Central memory CD8-positive, alpha-beta T cell (primary cell): Measurements from ENCODE around the gene PCGF1.
A peak's percentile ranks its signal among the peaks of the same experiment; 100 is the strongest.
"Not testable (repeated sequence)": the region's sequence is repeated elsewhere in the genome, so short reads cannot be mapped to it uniquely, and the experiment has no call there.

Experiments used
- ATAC-seq: fragments of 150-1000 bp; cut with Tn5 transposase; replicated peaks from 2 replicates; pipeline ENCODE4 v1.10.0; 2022; ENCODE audit warnings: mild to moderate bottlenecking, moderate FRiP score, moderate number of reproducible peaks; ENCODE audit not compliant: poor library complexity, severe bottlenecking; ENCODE audit errors: extremely low read depth
- DNase-seq, 2 donors: peaks; one replicate each; pipeline ENCODE4 v3.0.0; 2021; ENCODE audit warnings: low spot score in 2 of 2
- H3K27ac Mint-ChIP-seq: one replicate; pipeline ENCODE4 v1.8.0; 2022; ENCODE audit warnings: low read depth, mild to moderate bottlenecking, moderate library complexity, mixed read lengths
- H3K27me3 Mint-ChIP-seq: one replicate; pipeline ENCODE4 v1.8.0; 2022; ENCODE audit warnings: mixed read lengths
- H3K36me3 Mint-ChIP-seq: one replicate; pipeline ENCODE4 v1.8.0; 2022; ENCODE audit warnings: mild to moderate bottlenecking, moderate library complexity, mixed read lengths; ENCODE audit not compliant: insufficient read depth
- H3K4me1 Mint-ChIP-seq: one replicate; pipeline ENCODE4 v1.8.0; 2022; ENCODE audit warnings: mixed read lengths
- H3K4me3 Mint-ChIP-seq: one replicate; pipeline ENCODE4 v1.8.0; 2022; ENCODE audit warnings: mild to moderate bottlenecking, moderate library complexity, mixed read lengths
- H3K9me3 Mint-ChIP-seq: one replicate; pipeline ENCODE4 v1.8.0; 2022; ENCODE audit warnings: mixed read lengths

The PCGF1 gene

DNA sequence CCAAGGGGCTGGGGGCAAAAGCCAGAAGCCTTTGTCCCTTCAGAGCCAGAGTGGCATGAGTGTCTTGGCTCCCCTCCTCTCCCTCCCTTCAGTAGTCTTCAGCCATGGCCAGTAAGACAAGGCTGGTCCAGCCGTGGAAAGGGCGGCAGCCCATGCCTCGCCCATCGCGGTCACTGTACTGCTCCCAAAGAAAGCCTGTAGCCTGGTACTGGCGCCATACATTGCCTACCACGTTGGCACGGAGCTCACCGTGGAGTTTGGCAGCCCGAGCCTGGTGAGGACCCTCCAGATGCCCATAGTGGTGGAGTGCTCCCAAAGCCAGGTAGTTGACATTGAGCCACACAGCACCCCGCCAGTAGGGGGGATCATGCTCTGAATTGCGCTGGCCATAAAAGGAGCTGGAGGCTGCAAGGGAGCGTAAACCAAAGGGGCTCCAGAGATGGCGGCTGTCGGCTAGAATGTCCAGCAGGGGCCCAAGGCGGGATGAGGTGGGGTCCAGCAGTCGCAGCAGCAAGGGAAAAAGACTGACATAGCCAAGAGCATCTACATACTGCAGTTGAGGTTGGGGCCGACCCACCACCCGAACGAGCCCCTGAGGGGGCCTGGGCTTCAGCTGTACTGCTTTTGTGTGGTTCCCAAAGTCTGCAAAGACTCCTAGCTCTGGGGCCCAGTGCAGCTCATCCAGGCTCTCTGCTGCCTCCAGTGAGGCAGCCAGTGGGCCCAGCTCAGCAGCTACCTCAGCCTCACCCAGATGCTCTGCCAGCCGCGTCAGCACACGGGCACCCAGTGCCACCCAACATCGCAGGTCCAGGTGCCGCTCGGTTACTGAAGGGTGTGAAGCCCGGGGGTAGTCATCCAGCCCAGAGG, 46.1 kb downstream of the PCGF1 start:
- H3K4me3 Mint-ChIP-seq: no peak overlapping the region
- H3K27me3 Mint-ChIP-seq: no peaks in the 10 kb centered on the region
- H3K36me3 Mint-ChIP-seq: peaks cover 34% of the 10 kb centered on the region
- DNase-seq (no peak), ATAC-seq (no peak)
- H3K4me1 Mint-ChIP-seq: peaks cover 61% of the 10 kb centered on the region
- peak overlapping the region; percentile 32 for H3K27ac Mint-ChIP-seq
- no peaks in the 10 kb centered on the region for H3K9me3 Mint-ChIP-seq

GRCh38 chr2:74460187-74460586, 47.3 kb downstream of the PCGF1 start:
- H3K27me3 Mint-ChIP-seq, H3K27ac Mint-ChIP-seq, DNase-seq, ATAC-seq, H3K9me3 Mint-ChIP-seq: not testable (repeated sequence)
- H3K4me3 Mint-ChIP-seq: peak overlapping the region; percentile 97
- H3K36me3 Mint-ChIP-seq: peaks cover 31% of the 10 kb centered on the region
- peaks cover 64% of the 10 kb centered on the region for H3K4me1 Mint-ChIP-seq

DNA sequence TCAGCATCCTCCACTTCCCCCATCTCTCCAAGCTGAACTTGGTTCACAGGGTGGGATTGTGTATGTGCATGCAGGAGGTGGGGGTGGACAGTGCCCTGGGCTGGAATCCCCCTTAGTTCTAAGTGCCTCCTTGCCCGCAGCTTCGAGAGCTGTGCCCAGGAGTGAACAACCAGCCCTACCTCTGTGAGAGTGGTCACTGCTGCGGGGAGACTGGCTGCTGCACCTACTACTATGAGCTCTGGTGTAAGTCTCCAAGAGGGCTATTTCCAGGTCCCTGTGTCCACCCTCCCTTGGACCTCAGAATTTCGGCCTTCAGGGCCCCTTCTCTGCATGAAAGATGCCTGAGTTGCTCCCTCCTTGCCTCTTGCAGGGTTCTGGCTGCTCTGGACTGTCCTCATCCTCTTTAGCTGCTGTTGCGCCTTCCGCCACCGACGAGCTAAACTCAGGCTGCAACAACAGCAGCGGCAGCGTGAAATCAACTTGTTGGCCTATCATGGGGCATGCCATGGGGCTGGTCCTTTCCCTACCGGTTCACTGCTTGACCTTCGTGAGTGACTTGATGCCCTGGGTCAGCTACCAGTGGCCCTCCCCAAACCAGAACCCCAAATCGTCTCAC, 47.9 kb downstream of the PCGF1 start:
- not testable (repeated sequence) for ATAC-seq, DNase-seq, H3K9me3 Mint-ChIP-seq, H3K27me3 Mint-ChIP-seq
- peaks cover 36% of the 10 kb centered on the region for H3K36me3 Mint-ChIP-seq
- H3K4me1 Mint-ChIP-seq: peaks cover 69% of the 10 kb centered on the region
- H3K27ac Mint-ChIP-seq: peak overlapping the region; percentile 100
- H3K4me3 Mint-ChIP-seq: peak overlapping the region; percentile 97

- Mint-ChIP-seq H3K36me3 (peaks cover 38% of the 10 kb centered on the region), H3K27me3 (no peaks in the 10 kb centered on the region), H3K27ac (peak overlapping the region; percentile 100), H3K4me3 (peak overlapping the region; percentile 97), H3K9me3 (no peaks in the 10 kb centered on the region), H3K4me1 (peaks cover 74% of the 10 kb centered on the region)
- ATAC-seq (no peak), DNase-seq (no peak)
Measured at GRCh38 chr2:74458938-74459363, 48.5 kb downstream of the PCGF1 start.

- peaks cover 38% of the 10 kb centered on the region for H3K36me3 Mint-ChIP-seq
- peak; percentile 92 to 99 for DNase-seq
- H3K27me3 Mint-ChIP-seq: no peaks in the 10 kb centered on the region
- peak; percentile 90 for ATAC-seq
- peak within 1 kb of the TSS; percentile 100 for H3K27ac Mint-ChIP-seq
- H3K9me3 Mint-ChIP-seq: no peaks in the 10 kb centered on the region
- H3K4me3 Mint-ChIP-seq: peak within 1 kb of the TSS; percentile 97
- H3K4me1 Mint-ChIP-seq: peaks cover 74% of the 10 kb centered on the region
Measured at GRCh38 chr2:74458132-74458937, 49.2 kb downstream of the PCGF1 start, which contains the start of gene WBP1. Gene WBP1 (plus strand): TSS chr2:74458438. CDS start chr2:74458603, 165 bp downstream.

- Mint-ChIP-seq H3K36me3 (peaks cover 36% of the 10 kb centered on the region), H3K9me3 (no peaks in the 10 kb centered on the region), H3K4me1 (peaks cover 74% of the 10 kb centered on the region), H3K27me3 (no peaks in the 10 kb centered on the region), H3K27ac (peak overlapping the region; percentile 100), H3K4me3 (peak overlapping the region; percentile 97)
- DNase-seq (peak; percentile 75 to 78), ATAC-seq (peak; percentile 55)
Measured at GRCh38 chr2:74457549-74458131, 49.9 kb downstream of the PCGF1 start.

GRCh38 chr2:74457129-74457548, 50.4 kb downstream of the PCGF1 start:
- Mint-ChIP-seq H3K36me3 (peaks cover 34% of the 10 kb centered on the region), H3K4me1 (peaks cover 77% of the 10 kb centered on the region), H3K27me3 (no peaks in the 10 kb centered on the region), H3K4me3 (peak overlapping the region; percentile 97), H3K27ac (peak overlapping the region; percentile 100), H3K9me3 (no peaks in the 10 kb centered on the region)
- ATAC-seq (no peak), DNase-seq (no peak)
